HepG2 (cell line): ENCODE results near the gene MRPL58. TPM values are rescaled to one million over a fixed set of nuclear protein-coding genes. Genes with fewer than 3 reads are reported as not detected.

Source experiments
- BHLHE40 ChIP-seq: IDR thresholded peaks from 2 replicates; pipeline ENCODE4 v1.6.1; 2011; ENCODE audit warnings: low read length, improper control_type of control experiment
- FOXK2 ChIP-seq: fragments of 450-650 bp; IDR thresholded peaks from 2 replicates; pipeline ENCODE4 v1.6.1; 2016
- GATAD1 ChIP-seq: IDR thresholded peaks from 2 replicates; pipeline ENCODE4 v1.6.1; 2016; ENCODE audit warnings: missing genetic modification reagents, missing compliant biosample characterization
- GATAD2A ChIP-seq: IDR thresholded peaks from 2 replicates; pipeline ENCODE4 v1.6.1; 2016
- HCFC1 ChIP-seq: fragments of 150-350 bp; IDR thresholded peaks from 2 replicates; pipeline ENCODE4 v1.6.1; 2014; ENCODE audit warnings: low read depth, low read length
- HHEX ChIP-seq: IDR thresholded peaks from 2 replicates; pipeline ENCODE4 v1.6.1; 2016; ENCODE audit warnings: control low read depth
- HNF4A ChIP-seq: sonication (generic); formaldehyde crosslinking; IDR thresholded peaks from 2 replicates; pipeline ENCODE4 v1.4.0; 2020; ENCODE audit warnings: missing genetic modification reagents
- KDM6A ChIP-seq: IDR thresholded peaks from 2 replicates; pipeline ENCODE4 v1.6.1; 2016; ENCODE audit warnings: low read depth
- MZF1 ChIP-seq: sonication (generic); formaldehyde crosslinking; IDR thresholded peaks from 2 replicates; pipeline ENCODE4 v1.8.1; 2023; ENCODE audit warnings: mild to moderate bottlenecking, missing genetic modification reagents, borderline replicate concordance
- NR2F6 ChIP-seq, 2 experiments: IDR thresholded peaks; 2 replicates each; pipeline ENCODE4 v1.6.1; 2016; ENCODE audit warnings: antibody characterized with exemption in 1 of 2, mild to moderate bottlenecking in 1 of 2
- NRL ChIP-seq: sonication (generic); formaldehyde crosslinking; IDR thresholded peaks from 2 replicates; pipeline ENCODE4 v1.5.0; 2020; ENCODE audit warnings: missing genetic modification reagents, mild to moderate bottlenecking, moderate library complexity, borderline replicate concordance
- POGZ ChIP-seq: sonication (generic); formaldehyde crosslinking; IDR thresholded peaks from 2 replicates; pipeline ENCODE4 v1.4.0; 2020; ENCODE audit warnings: mild to moderate bottlenecking, missing genetic modification reagents
- RAD51 ChIP-seq: fragments of 450-650 bp; IDR thresholded peaks from 2 replicates; pipeline ENCODE4 v1.6.1; 2016; ENCODE audit warnings: borderline replicate concordance
- RFXANK ChIP-seq: IDR thresholded peaks from 2 replicates; pipeline ENCODE4 v1.6.1; 2016
- STAG1 ChIP-seq: sonication (generic); formaldehyde crosslinking; IDR thresholded peaks from 2 replicates; pipeline ENCODE4 v1.4.0; 2020; ENCODE audit warnings: missing genetic modification reagents
- TERF1 ChIP-seq: sonication (generic); formaldehyde crosslinking; IDR thresholded peaks from 2 replicates; pipeline ENCODE4 v1.8.0; 2022; ENCODE audit warnings: mild to moderate bottlenecking, missing genetic modification reagents, moderate library complexity
- ZFY ChIP-seq: sonication (generic); formaldehyde crosslinking; IDR thresholded peaks from 2 replicates; pipeline ENCODE4 v1.4.0; 2020; ENCODE audit warnings: missing genetic modification reagents
- ZMAT5 ChIP-seq: sonication (generic); formaldehyde crosslinking; IDR thresholded peaks from 2 replicates; pipeline ENCODE4 v1.5.0; 2020; ENCODE audit warnings: mild to moderate bottlenecking, low read depth, missing genetic modification reagents, borderline replicate concordance
- ZNF280B ChIP-seq: sonication (generic); formaldehyde crosslinking; IDR thresholded peaks from 2 replicates; pipeline ENCODE4 v1.5.0; 2020; ENCODE audit warnings: missing genetic modification reagents, mild to moderate bottlenecking, borderline replicate concordance
- ZNF564 ChIP-seq: sonication (generic); formaldehyde crosslinking; IDR thresholded peaks from 2 replicates; pipeline ENCODE4 v1.8.1; 2023; ENCODE audit warnings: mild to moderate bottlenecking, missing genetic modification reagents
- ZNF709 ChIP-seq: sonication (generic); formaldehyde crosslinking; IDR thresholded peaks from 2 replicates; pipeline ENCODE4 v1.5.0; 2020; ENCODE audit warnings: mild to moderate bottlenecking, missing genetic modification reagents
- ZNF784 ChIP-seq: sonication (generic); formaldehyde crosslinking; IDR thresholded peaks from 2 replicates; pipeline ENCODE4 v1.5.1; 2020; ENCODE audit warnings: missing genetic modification reagents, mild to moderate bottlenecking, borderline replicate concordance
- polyA plus RNA-seq, 8 experiments: library from polyadenylated mRNA; depleted of rRNA in 3 of 8; stranded (reverse) in 7 of 8; unstranded in 1 of 8; fragments of >200 nt; fragmentation: Illumina TruSeq in 4 of 8; extraction: Trizol in 4 of 8; gene quantifications; 2 replicates each; pipeline versions ENCODE4 v1.2.1 to v1.2.3, GENCODE V29; 2011 to 2016; ENCODE audit warnings: low read depth in 4 of 8, missing spikeins in 1 of 8, mixed read lengths in 1 of 8; ENCODE audit not compliant: insufficient read depth in 1 of 8
- total RNA-seq, 5 experiments: library from RNA; depleted of rRNA; stranded (reverse); fragments of >200 nt; fragmentation: Illumina TruSeq; extraction: Trizol; gene quantifications; 2 replicates each; pipeline ENCODE4 v1.2.3, GENCODE V29; 2016; ENCODE audit warnings: low read depth in 1 of 5
- TF ChIP-seq, protein P1 (sequence below): sonication (generic); formaldehyde crosslinking; IDR thresholded peaks from 2 replicates; pipeline ENCODE4 v1.4.0; 2020; ENCODE audit warnings: missing genetic modification reagents; ENCODE audit errors: not compliant biosample characterization
- TF ChIP-seq, protein P2 (sequence below): IDR thresholded peaks from 2 replicates; pipeline ENCODE4 v1.6.1; 2016; ENCODE audit warnings: low read depth

Gene MRPL58
- total and polyA plus RNA-seq, 2 of the 13 experiments (the other 11 are each of a cell fraction or from before 2014, with no cell fraction given): 44.9 to 68.9 TPM

- no peak for TF ChIP-seq TERF1 (CRISPR knock-in tag)
- TF ChIP-seq ZNF784 (CRISPR knock-in tag): no peak
- TF ChIP-seq FOXK2: no peak
- no peak for TF ChIP-seq ZMAT5 (CRISPR knock-in tag)
- TF ChIP-seq GATAD1 (CRISPR knock-in tag): peak; percentile 62; the same call in 1 of the 2 replicates
- TF ChIP-seq KDM6A (CRISPR knock-in tag): no peak
- TF ChIP-seq NRL (CRISPR knock-in tag): peak; percentile 79
- TF ChIP-seq, protein P1, sequence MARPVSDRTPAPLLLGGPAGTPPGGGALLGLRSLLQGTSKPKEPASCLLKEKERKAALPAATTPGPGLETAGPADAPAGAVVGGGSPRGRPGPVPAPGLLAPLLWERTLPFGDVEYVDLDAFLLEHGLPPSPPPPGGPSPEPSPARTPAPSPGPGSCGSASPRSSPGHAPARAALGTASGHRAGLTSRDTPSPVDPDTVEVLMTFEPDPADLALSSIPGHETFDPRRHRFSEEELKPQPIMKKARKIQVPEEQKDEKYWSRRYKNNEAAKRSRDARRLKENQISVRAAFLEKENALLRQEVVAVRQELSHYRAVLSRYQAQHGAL (CRISPR knock-in tag): no peak
- peak; percentile 86 for TF ChIP-seq GATAD2A (CRISPR knock-in tag)
- TF ChIP-seq ZFY: peak; percentile 70
- TF ChIP-seq RFXANK (CRISPR knock-in tag): peak; percentile 27
- peak; percentile 68 for TF ChIP-seq HNF4A (CRISPR knock-in tag)
- no peak; the same call in 1 of the 2 replicates for TF ChIP-seq HHEX (CRISPR knock-in tag)
- TF ChIP-seq ZNF280B (CRISPR knock-in tag): peak; percentile 93; the same call in 1 of the 2 replicates
- peak; percentile 72; the same call in 1 of the 2 replicates for TF ChIP-seq MZF1 (CRISPR knock-in tag)
- TF ChIP-seq STAG1: peak; percentile 4; the same call in 1 of the 2 replicates
- TF ChIP-seq RAD51: peak; percentile 38; the same call in 1 of the 2 replicates
- TF ChIP-seq, protein P2, sequence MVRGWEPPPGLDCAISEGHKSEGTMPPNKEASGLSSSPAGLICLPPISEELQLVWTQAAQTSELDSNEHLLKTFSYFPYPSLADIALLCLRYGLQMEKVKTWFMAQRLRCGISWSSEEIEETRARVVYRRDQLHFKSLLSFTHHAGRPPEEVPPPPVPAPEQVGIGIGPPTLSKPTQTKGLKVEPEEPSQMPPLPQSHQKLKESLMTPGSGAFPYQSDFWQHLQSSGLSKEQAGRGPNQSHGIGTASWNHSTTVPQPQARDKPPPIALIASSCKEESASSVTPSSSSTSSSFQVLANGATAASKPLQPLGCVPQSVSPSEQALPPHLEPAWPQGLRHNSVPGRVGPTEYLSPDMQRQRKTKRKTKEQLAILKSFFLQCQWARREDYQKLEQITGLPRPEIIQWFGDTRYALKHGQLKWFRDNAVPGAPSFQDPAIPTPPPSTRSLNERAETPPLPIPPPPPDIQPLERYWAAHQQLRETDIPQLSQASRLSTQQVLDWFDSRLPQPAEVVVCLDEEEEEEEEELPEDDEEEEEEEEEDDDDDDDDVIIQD (CRISPR knock-in tag): 0 out of 2 replicates have a peak, but pooled peaks have one; percentile 35
- TF ChIP-seq NR2F6 (IDR thresholded peaks at IDR 0.05): no peak
- peak; percentile 81; the same call in 1 of the 2 replicates for TF ChIP-seq NR2F6 (CRISPR knock-in tag; IDR thresholded peaks at IDR 0.05)
- 0 out of 2 replicates have a peak, but pooled peaks have one; percentile 30 for TF ChIP-seq POGZ (CRISPR knock-in tag)
- TF ChIP-seq ZNF564 (CRISPR knock-in tag): no peak
- no peak for TF ChIP-seq ZNF709 (CRISPR knock-in tag)
- TF ChIP-seq BHLHE40: peak; percentile 77
- TF ChIP-seq HCFC1: no peak; the same call in none of the 2 replicates
Observed at GRCh38 chr17:75033346-75034235, 21.1 kb downstream of the MRPL58 start (continued).
